Adrenal gland (tissue), 12 donors: ENCODE data around the gene MPDZ. TPM values are rescaled to one million over a fixed set of nuclear protein-coding genes. Genes with fewer than 3 reads are reported as not detected.

Experiments
- DNase-seq, 7 donors: peaks; one replicate each; pipeline ENCODE4 v3.0.0-alpha.2; 2019 to 2020
- H3K27ac ChIP-seq, 5 donors: fragments of 200-600 bp; sonication (generic) in 4 of 5; 1 replicate in 3 of 5; 2 replicates in 2 of 5; pipeline versions ENCODE4 v1.5.1 to v1.8.0; 2016 to 2020; ENCODE audit warnings: mild to moderate bottlenecking in 1 of 5
- H3K27me3 ChIP-seq: fragments of 200-600 bp; 2 replicates; pipeline ENCODE4 v1.8.0; 2021
- H3K36me3 ChIP-seq, 2 donors: fragments of 200-600 bp; replicated peaks in 1 of 2; 1 replicate in 1 of 2; 2 replicates in 1 of 2; pipeline versions ENCODE4 v1.5.1 to v1.8.0; 2018 to 2022
- H3K4me1 ChIP-seq, 2 donors: fragments of 200-600 bp; replicated peaks in 1 of 2; 1 replicate in 1 of 2; 2 replicates in 1 of 2; pipeline versions ENCODE4 v1.5.1 to v1.8.0; 2018 to 2021
- H3K4me3 ChIP-seq, 4 donors: fragments of 200-600 bp; sonication (generic) in 3 of 4; one replicate each; pipeline ENCODE4 v1.5.1; 2016 to 2018
- H3K9me3 ChIP-seq, 3 donors: fragments of 200-600 bp; sonication (generic) in 1 of 3; replicated peaks in 1 of 3; 1 replicate in 2 of 3; 2 replicates in 1 of 3; pipeline versions ENCODE4 v1.5.1 to v1.8.0; 2016 to 2021
- POLR2A ChIP-seq, 2 donors: fragments of 450-650 bp; IDR thresholded peaks; one replicate each; pipeline ENCODE4 v1.6.1; 2017; ENCODE audit warnings: antibody characterized with exemption in 2 of 2, mild to moderate bottlenecking in 2 of 2, moderate library complexity in 1 of 2
- WGBS, 4 donors: extraction: QIAGEN DNeasy Blood & Tissue Kit in 2 of 4; methylation state at CpG; one replicate each; pipeline versions ENCODE4 v1.1.5 to v1.1.7; 2013 to 2017; 5-methylcytosine and 5-hydroxymethylcytosine counted together
- intact Hi-C, 2 donors: fragments of 100-400 bp; cut with DNase I; formaldehyde crosslinking; loops; one replicate each; pipeline versions ENCODE4 v1.14.1 to v1.15.0; 2022 to 2023
- polyA plus RNA-seq, 3 donors: library from polyadenylated mRNA; stranded (reverse); fragments of 200-250 nt in 2 of 3; fragments of 350-450 nt in 1 of 3; fragmentation: Illumina TruSeq in 1 of 3; extraction: RNeasy Lipid Tissue Mini Kit (QIAGEN cat#74804) in 1 of 3; gene quantifications; one replicate each; pipeline ENCODE4 v1.2.3, GENCODE V29; 2013 to 2014
- total RNA-seq, 9 donors: library from RNA; depleted of rRNA in 4 of 9; stranded (reverse); fragments of >200 nt in 4 of 9; fragments of 120-200 nt in 1 of 9; fragmentation: NEBNext Ultra II Directional in 1 of 9; extraction: Animal tissue kit (Norgen Biotek cat#: 25700) in 1 of 9; gene quantifications; one replicate each; pipeline versions ENCODE4 v1.1.0 to v1.2.4, GENCODE V29; 2013 to 2023
- TF ChIP-seq, protein P1 (sequence below), 6 experiments: fragments of 450-650 bp in 4 of 6; fragments of 200-600 bp in 2 of 6; sonication (generic) in 1 of 6; IDR thresholded peaks; 1 replicate in 5 of 6; 2 replicates in 1 of 6; pipeline versions ENCODE4 v1.5.1 to v1.8.0; 2016 to 2021; ENCODE audit warnings: antibody characterized with exemption in 6 of 6, mild to moderate bottlenecking in 2 of 6, moderate library complexity in 1 of 6
- donor health status: healthy with polysubstance abuse.
- donor health status: Bipolar disorder and iron deficiency.
- donor health status: DM: yes; HTN: yes; CAD: no.
- donor health status: DM: no; HTN: no; CAD: no.
- donor health status: DM: no; HTN: no; CAD: no.
- donor health status: DM: yes; HTN: yes; CAD: no.

The MPDZ gene
- total and polyA plus RNA-seq, 12 donors = 10.7 to 46.0 (median 27.7) TPM

DNA sequence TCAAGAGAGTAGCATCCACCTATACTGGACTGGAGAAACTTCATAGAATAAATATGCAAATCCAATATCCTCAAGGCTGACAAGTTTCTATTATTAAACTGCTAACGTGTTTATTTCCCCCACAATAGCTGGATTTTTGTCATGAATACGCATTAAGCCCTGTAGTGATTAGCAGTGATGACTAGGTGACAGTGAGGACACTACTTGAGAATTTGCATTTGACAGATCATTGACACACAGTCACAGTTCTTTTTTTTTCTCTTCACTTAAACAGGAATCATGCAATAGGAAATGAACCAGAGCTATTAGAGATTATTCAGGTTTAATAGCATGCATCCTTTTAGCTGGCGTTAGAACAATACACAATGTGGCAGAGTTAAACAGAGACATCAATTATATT, 35.3 kb downstream of the MPDZ start:
- no peak for DNase-seq
- intact Hi-C loops = no loop called here
- Histone ChIP-seq H3K9me3 (peaks cover 0 to 3% (median 0%) of the 10 kb centered on the region in 3 donors), H3K27ac (no peak overlapping the region), H3K27me3 (no peaks in the 10 kb centered on the region), H3K36me3 (peaks cover 0 to 4% of the 10 kb centered on the region in 2 donors), H3K4me3 (no peak overlapping the region), H3K4me1 (no peaks in the 10 kb centered on the region)
- no peak for TF ChIP-seq POLR2A (IDR thresholded peaks at IDR 0.05)
- TF ChIP-seq, protein P1, sequence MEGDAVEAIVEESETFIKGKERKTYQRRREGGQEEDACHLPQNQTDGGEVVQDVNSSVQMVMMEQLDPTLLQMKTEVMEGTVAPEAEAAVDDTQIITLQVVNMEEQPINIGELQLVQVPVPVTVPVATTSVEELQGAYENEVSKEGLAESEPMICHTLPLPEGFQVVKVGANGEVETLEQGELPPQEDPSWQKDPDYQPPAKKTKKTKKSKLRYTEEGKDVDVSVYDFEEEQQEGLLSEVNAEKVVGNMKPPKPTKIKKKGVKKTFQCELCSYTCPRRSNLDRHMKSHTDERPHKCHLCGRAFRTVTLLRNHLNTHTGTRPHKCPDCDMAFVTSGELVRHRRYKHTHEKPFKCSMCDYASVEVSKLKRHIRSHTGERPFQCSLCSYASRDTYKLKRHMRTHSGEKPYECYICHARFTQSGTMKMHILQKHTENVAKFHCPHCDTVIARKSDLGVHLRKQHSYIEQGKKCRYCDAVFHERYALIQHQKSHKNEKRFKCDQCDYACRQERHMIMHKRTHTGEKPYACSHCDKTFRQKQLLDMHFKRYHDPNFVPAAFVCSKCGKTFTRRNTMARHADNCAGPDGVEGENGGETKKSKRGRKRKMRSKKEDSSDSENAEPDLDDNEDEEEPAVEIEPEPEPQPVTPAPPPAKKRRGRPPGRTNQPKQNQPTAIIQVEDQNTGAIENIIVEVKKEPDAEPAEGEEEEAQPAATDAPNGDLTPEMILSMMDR (IDR thresholded peaks at IDR 0.05) = no peak
- WGBS, 4 donors = 85 to 92% (median 88%) methylated on average over 3 of the region's 3 CpGs

DNA sequence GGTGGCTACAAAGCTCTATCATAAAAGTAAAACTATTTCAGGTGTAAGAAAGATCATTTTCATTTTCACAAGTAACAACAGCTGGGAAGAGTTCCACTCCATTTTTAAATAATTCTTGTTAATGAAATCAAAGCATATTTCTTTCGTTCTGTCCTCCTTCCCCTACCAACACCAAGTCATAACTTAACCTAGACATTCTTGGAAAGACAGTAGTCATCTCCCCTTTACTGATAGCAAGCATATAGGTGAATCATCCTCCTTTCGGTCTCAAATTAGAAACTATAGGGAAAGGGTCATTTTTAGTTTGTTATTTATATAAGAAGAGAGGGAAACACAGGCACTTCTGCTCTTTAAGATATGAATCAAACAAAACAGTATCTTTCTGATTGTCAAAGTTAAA, 38.2 kb downstream of the MPDZ start:
- no peak overlapping the region for H3K4me3 ChIP-seq
- DNase-seq = no peak
- H3K4me1 ChIP-seq = no peaks in the 10 kb centered on the region
- TF ChIP-seq, protein P1 (IDR thresholded peaks at IDR 0.05) = no peak
- TF ChIP-seq POLR2A (IDR thresholded peaks at IDR 0.05) = no peak
- intact Hi-C loops = no loop called here
- H3K27ac ChIP-seq = no peak overlapping the region
- H3K9me3 ChIP-seq = no peaks in the 10 kb centered on the region
- H3K36me3 ChIP-seq = peaks cover 0 to 4% of the 10 kb centered on the region in 2 donors
- WGBS, 4 donors = 84 to 88% (median 86%) methylated on average over 2 of the region's 2 CpGs
- no peaks in the 10 kb centered on the region for H3K27me3 ChIP-seq

DNA sequence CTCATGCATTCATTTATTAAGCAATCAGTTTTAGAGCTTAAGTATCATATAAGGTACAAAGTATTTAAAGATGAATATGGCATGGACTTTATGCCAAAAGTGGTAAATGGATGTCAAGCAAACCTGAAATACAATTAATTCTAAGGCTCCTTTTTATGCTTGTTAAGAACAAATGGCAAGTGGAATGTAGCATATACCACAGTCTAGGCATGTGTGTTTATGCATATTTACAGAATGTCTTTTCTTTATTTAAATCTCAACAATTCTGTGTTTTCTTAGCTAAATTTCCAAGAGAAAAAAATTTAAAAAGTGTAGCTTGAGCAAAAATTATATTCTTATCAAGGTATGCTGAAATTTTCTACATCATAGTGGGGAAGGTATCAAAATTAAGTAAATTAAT, 39.8 kb downstream of the MPDZ start:
- Histone ChIP-seq H3K4me1 (no peaks in the 10 kb centered on the region), H3K27ac (no peak overlapping the region), H3K4me3 (no peak overlapping the region), H3K27me3 (no peaks in the 10 kb centered on the region), H3K9me3 (no peaks in the 10 kb centered on the region), H3K36me3 (no peaks in the 10 kb centered on the region)
- no peak for DNase-seq
- TF ChIP-seq, protein P1 (IDR thresholded peaks at IDR 0.05) = no peak
- no peak for TF ChIP-seq POLR2A (IDR thresholded peaks at IDR 0.05)
- intact Hi-C loops = no loop called here

DNA sequence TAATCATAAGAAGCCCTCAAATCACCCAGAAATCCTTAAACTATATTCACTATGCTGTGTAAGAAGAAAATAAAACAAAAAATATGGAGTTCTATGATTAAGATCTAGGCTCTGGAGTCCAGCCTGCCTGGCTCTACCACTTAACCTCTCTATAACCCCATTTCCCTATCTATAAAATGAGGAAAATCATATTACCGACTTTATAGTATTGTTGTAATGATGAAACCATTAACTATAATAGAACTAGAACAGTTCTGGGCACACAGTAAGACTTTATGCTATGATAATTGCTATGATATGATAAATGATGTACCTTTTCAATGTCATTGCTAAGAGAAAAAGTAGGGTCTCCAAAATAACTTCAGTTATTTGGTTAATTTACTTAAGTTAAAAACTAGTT, 40.3 kb downstream of the MPDZ start:
- Histone ChIP-seq H3K27me3 (no peaks in the 10 kb centered on the region), H3K4me3 (no peak overlapping the region), H3K4me1 (no peaks in the 10 kb centered on the region), H3K36me3 (no peaks in the 10 kb centered on the region), H3K27ac (no peak overlapping the region), H3K9me3 (no peaks in the 10 kb centered on the region)
- no peak for DNase-seq
- no peak for TF ChIP-seq POLR2A (IDR thresholded peaks at IDR 0.05)
- TF ChIP-seq, protein P1 (IDR thresholded peaks at IDR 0.05) = no peak
- intact Hi-C loops = no loop called here
- 73 to 91% (median 79%) methylated on average over 1 of the region's 1 CpG for WGBS, 4 donors
